ENCODE results near the gene PLCD1.

GRCh38 chr3:37974121-37975083 is 55.0 kb downstream of the PLCD1 start:
- TF ChIP-seq CTCF (IDR thresholded peaks at IDR 0.05) (peak; percentile 47 to 54 (median 54)), POLR2AphosphoS5 (IDR thresholded peaks at IDR 0.05; ENCODE audit: insufficient read depth in 1 of 2, low read depth in 1 of 2) (no peak), POLR2A (IDR thresholded peaks at IDR 0.05) (no peak)

Data from vagina (tissue), 2 donors.